Bronchial epithelial cell (primary cell): ENCODE data around the gene ZNF569. TPM values are rescaled to one million over a fixed set of nuclear protein-coding genes. Genes with fewer than 3 reads are reported as not detected.

Experiments used
- DNase-seq: peaks from one replicate; pipeline ENCODE4 v3.0.0-alpha.2; 2010; ENCODE audit warnings: low read depth
- FAIRE-seq: peaks from 2 replicates; lab custom pipeline; 2011; peaks lifted over from hg19 to GRCh38; lab: Jason Lieb, UNC
- H3K27me3 ChIP-seq: 2 replicates; pipeline ENCODE4 v1.5.1; 2011; ENCODE audit warnings: low read length; ENCODE audit not compliant: control insufficient read depth, insufficient read depth
- H3K36me3 ChIP-seq: 2 replicates; pipeline ENCODE4 v1.5.1; 2011; ENCODE audit warnings: low read length; ENCODE audit not compliant: control insufficient read depth, insufficient read depth
- H3K4me3 ChIP-seq: 2 replicates; pipeline ENCODE4 v1.5.1; 2011; ENCODE audit warnings: mild to moderate bottlenecking, low read depth, low read length, control low read depth
- total RNA-seq: library from RNA; depleted of rRNA; stranded (reverse); fragments of >200 nt; gene quantifications from 2 replicates; pipeline ENCODE4 v1.2.1, GENCODE V29; 2014
- TF ChIP-seq, protein P1 (sequence below): IDR thresholded peaks from 2 replicates; pipeline ENCODE4 v1.5.1; 2011; ENCODE audit warnings: mild to moderate bottlenecking, moderate library complexity, low read length, control low read depth, inconsistent platforms; ENCODE audit not compliant: insufficient read depth, severe bottlenecking

The ZNF569 gene
- total RNA-seq = 2.6 and 2.8 TPM in 2 replicates

DNA sequence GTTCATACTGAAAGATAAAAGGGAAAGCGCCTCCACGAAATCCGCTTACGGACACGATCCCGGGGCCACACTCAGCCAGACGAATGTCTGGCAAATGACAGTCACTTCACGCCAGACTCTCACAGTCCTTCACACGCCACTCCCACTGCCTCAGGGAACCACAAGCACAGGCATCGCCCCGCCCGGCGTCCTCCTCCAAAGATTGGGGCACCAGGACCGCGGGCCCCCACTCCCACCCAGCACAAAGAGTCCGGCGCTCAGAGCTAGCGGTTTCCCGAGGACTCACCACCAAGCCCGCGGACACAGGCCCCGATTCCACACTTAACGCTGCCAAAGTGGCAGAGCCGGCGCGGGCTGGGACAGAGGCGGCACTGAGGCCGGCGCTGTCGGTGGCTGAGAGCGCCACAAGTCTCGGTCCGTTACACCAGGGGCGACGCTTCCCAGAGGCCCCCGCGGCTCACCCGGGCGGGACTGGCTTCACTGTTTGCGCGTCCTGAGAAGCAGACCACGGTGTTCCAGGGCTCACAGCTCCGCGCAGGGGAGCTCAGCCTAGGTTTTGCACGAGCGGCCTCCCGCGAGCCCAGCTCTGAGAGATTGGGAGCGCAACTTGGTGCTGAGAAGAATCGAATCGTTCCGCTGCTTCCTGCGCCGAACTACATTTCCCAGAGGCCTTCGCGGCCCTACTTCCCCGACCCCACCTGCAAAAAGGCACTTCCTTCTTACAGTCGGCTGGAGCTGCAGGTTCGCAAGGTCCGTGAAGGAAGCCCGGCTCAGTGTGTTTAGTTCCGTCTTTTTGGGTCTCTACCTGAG lies at the start of gene ZNF569:
ZNF569 (minus strand) TSS at position 647 of the 810 bp plus-strand sequence. CDS start 22,523 bp downstream, outside the sequence.
- H3K27me3 ChIP-seq = no peaks in the 10 kb centered on the region
- H3K36me3 ChIP-seq = peaks cover 3% of the 10 kb centered on the region
- TF ChIP-seq, protein P1, sequence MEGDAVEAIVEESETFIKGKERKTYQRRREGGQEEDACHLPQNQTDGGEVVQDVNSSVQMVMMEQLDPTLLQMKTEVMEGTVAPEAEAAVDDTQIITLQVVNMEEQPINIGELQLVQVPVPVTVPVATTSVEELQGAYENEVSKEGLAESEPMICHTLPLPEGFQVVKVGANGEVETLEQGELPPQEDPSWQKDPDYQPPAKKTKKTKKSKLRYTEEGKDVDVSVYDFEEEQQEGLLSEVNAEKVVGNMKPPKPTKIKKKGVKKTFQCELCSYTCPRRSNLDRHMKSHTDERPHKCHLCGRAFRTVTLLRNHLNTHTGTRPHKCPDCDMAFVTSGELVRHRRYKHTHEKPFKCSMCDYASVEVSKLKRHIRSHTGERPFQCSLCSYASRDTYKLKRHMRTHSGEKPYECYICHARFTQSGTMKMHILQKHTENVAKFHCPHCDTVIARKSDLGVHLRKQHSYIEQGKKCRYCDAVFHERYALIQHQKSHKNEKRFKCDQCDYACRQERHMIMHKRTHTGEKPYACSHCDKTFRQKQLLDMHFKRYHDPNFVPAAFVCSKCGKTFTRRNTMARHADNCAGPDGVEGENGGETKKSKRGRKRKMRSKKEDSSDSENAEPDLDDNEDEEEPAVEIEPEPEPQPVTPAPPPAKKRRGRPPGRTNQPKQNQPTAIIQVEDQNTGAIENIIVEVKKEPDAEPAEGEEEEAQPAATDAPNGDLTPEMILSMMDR = no peak
- peak within 1 kb of the TSS; percentile 74 for H3K4me3 ChIP-seq
- peak; percentile 93 for FAIRE-seq
- peak; percentile 86 for DNase-seq

DNA sequence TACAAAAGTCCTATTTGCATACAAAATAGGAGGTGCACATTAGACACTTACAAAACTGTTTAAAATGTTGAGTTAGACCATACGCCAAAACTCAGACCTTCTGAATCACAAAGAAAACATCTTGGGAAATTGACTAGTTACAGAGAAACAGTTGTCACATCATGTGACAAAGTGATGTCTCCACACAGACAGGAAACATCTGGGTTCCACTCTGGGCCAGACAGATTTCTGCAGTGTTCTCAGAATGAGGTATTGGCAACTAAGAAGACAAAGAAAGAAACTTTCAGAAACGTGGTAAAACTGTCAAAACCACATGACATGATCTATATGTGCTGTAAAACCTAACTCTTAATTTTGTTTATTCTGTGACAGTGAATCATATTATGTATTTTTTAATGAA lies 46.2 kb upstream of the ZNF569 start:
- TF ChIP-seq, protein P1 = no peak
- no peak for DNase-seq
- Histone ChIP-seq H3K27me3 (no peaks in the 10 kb centered on the region), H3K4me3 (no peak overlapping the region), H3K36me3 (peaks cover 2% of the 10 kb centered on the region)
- no peak for FAIRE-seq

DNA sequence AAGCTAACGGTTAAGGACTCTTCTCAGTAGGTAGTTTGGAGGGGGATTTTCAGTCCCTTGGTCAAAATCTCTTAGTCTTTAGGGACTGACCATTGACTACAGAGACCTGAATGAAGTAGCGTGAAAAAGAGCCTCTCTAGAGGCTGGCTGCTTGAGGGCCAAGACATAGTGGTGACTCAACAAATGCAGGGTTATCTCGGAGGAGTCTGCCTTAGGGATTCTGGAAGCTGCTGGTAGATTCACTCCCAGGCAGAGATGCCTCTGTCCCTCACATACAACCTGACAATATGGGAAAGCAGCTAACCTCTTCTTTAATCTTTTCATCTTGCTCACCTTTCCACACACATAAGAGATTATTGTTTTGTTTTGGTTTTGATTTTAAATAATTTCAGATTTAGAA lies 44.6 kb upstream of the ZNF569 start:
- TF ChIP-seq, protein P1 = no peak
- DNase-seq = no peak
- Histone ChIP-seq H3K4me3 (no peak overlapping the region), H3K27me3 (no peaks in the 10 kb centered on the region), H3K36me3 (peaks cover 2% of the 10 kb centered on the region)
- no peak for FAIRE-seq

DNA sequence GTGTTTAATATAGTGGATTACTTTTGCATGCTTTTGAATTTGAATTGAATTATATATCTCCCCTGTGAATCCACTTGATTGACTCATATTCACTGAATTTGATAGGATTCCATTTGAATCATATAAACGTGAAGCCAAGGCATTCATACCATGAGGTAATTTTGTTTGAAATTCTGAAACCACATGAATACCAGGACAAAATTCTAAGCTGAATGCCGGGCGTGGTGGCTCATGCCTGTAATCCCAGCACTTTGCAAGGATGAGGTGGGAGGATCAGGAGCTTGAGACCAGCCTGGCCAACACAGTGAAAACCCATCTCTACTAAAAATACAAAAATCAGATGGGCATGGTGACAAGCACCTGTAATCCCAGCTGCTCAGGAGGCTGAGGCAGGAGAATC lies 43.9 kb upstream of the ZNF569 start:
- no peak overlapping the region for H3K4me3 ChIP-seq
- DNase-seq = no peak
- H3K27me3 ChIP-seq = no peaks in the 10 kb centered on the region
- FAIRE-seq = no peak
- peaks cover 2% of the 10 kb centered on the region for H3K36me3 ChIP-seq
- TF ChIP-seq, protein P1 = no peak

DNA sequence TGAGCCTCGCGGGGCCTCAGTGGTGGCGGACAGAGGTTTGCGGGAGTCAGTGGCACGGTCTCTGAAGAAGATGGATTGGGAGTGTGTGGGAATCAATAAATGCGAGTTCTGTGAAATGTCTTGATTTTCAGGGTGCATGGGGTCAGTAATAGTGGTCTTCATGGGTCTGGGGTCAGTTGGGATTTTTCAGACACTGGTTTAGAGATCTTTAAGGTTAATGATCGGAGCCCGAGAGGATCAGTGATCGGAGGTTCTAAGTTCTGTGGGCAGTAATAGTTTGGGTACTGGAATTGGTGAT lies 39.9 kb upstream of the ZNF569 start:
- Histone ChIP-seq H3K4me3 (peak overlapping the region; percentile 67), H3K27me3 (no peaks in the 10 kb centered on the region), H3K36me3 (peaks cover 2% of the 10 kb centered on the region)
- FAIRE-seq (no peak), DNase-seq (no peak)
- TF ChIP-seq, protein P1 = no peak
